Activated naive CD4-positive, alpha-beta T cell treated with anti-CD3 and anti-CD28 coated beads, Interleukin-2, amount 10 ng/mL, durations not matched to agents 7 days and 5 days (primary cell): ENCODE results near the gene LMO4.

Source experiments
- CTCF ChIA-PET: fragments of 350-600 bp; sonication (Branson Sonifier 250); formaldehyde crosslinking; loops from one replicate; lab custom pipeline; 2021; ENCODE audit warnings: antibody characterized with exemption; lab: Charles Lee
- DNase-seq: peaks from one replicate; pipeline ENCODE4 v3.0.0-alpha.2; 2020
- H3K27ac Mint-ChIP-seq: one replicate; pipeline ENCODE4 v1.8.0; 2021; ENCODE audit warnings: mild to moderate bottlenecking, moderate library complexity, mixed read lengths
- H3K27me3 Mint-ChIP-seq: one replicate; pipeline ENCODE4 v1.8.0; 2021; ENCODE audit warnings: mild to moderate bottlenecking, mixed read lengths
- H3K36me3 Mint-ChIP-seq: one replicate; pipeline ENCODE4 v1.8.0; 2021; ENCODE audit warnings: mixed read lengths
- H3K4me1 Mint-ChIP-seq: one replicate; pipeline ENCODE4 v1.8.0; 2021; ENCODE audit warnings: mixed read lengths
- H3K4me3 Mint-ChIP-seq: one replicate; pipeline ENCODE4 v1.8.0; 2021; ENCODE audit warnings: mild to moderate bottlenecking, moderate library complexity, mixed read lengths
- H3K9me3 Mint-ChIP-seq: one replicate; pipeline ENCODE4 v1.8.0; 2021; ENCODE audit warnings: mixed read lengths

The LMO4 gene

GRCh38 chr1:87333692-87334347, 5.1 kb downstream of the LMO4 start:
- peak overlapping the region; percentile 91 for H3K27ac Mint-ChIP-seq
- H3K4me1 Mint-ChIP-seq: peaks cover 69% of the 10 kb centered on the region
- no peaks in the 10 kb centered on the region for H3K9me3 Mint-ChIP-seq
- no peak for DNase-seq
- H3K4me3 Mint-ChIP-seq: peak overlapping the region; percentile 84
- H3K27me3 Mint-ChIP-seq: peaks cover 17% of the 10 kb centered on the region
- CTCF ChIA-PET: interaction anchor here (0.6 to 2.2 kb wide), 2 partner anchors 8 to 905 kb away, joined by 3 to 8 read pairs; no protein-coding TSS in a partner anchor
- peaks cover 42% of the 10 kb centered on the region for H3K36me3 Mint-ChIP-seq

DNA sequence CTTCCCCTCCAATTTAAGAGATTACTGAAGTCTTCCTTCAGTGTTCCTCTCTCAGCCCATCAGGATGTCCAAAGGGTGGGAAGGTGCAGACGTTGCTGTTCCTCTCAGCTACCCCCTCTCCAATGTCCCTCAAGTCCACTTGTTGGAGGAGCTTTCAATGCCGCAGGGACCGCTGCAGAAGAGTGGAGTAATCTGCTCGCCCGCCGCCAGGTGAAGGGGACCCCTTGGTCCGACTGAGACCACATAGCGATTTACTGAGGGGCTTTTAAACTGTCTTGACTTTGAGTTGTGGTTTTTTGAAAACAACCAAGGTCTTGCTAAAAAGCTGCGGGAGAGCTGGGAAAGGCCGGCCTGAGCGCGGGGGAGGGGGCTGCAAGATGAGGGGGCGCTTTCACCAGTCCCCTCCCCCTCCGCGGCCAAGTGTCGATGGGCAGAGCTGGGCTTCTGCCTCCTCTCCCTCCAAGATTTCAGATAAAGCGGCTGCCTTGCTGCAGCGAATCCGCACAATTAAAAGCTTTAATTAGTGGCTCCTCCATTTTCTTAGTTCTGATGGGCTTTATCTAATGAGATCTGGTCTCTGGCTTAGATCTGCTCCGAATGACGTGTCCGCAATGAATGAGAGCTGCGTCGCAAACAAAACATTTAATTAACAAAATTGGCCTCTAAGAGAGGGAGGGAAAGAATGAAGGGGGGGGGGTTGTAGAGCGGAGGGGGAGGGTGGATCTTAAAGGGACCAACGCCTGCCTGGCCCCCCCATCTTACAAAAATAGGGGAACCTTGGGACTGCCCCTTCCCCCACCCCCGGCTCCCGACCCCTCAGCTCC, 5.9 kb downstream of the LMO4 start:
- CTCF ChIA-PET: interaction anchor here (0.6 to 2.2 kb wide), 3 partner anchors 8 to 904 kb away, joined by 3 to 8 read pairs (median 4); no protein-coding TSS in a partner anchor
- Mint-ChIP-seq H3K4me3 (peak overlapping the region; percentile 84), H3K9me3 (no peaks in the 10 kb centered on the region), H3K27me3 (peaks cover 16% of the 10 kb centered on the region), H3K4me1 (peaks cover 67% of the 10 kb centered on the region), H3K36me3 (peaks cover 44% of the 10 kb centered on the region), H3K27ac (peak overlapping the region; percentile 91)
- DNase-seq: peak; percentile 20

DNA sequence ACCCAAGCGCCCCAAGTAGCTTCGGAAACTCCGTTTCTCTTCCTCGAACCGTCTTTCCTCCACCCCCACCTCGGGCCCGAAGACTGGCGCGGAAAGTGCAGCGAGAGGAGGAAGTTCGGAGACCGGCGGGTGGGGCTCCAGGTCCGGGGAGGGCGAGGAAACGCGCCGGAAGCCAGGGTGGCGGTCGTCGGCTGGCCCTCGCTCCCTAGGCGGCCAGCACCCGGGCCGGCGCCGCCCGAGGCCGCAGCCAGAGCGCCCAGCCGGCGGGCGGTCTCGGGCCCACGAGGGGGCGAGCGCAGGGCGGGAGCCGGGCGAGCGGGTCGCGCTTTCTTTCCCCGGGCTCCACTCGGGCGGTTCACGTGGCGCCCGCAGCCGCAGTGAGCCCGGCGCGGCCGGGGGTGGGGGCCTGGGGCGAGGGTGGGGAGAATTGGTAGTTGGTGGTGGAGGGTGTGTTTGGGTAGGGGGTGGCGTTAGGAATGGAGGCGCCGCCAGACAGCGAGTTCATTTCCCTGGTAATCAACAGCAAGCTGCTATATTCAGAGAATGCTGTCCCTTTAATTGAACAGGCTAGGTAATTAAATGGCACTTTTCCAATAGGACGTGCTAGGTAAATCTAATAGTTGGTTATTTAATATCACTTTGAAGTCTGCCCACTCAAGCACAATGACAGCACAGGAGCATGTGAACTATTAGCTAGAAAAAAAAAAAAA, 6.7 kb downstream of the LMO4 start:
- H3K27ac Mint-ChIP-seq: peak overlapping the region; percentile 91
- H3K27me3 Mint-ChIP-seq: peaks cover 16% of the 10 kb centered on the region
- CTCF ChIA-PET: interaction anchor here (0.8 to 2.2 kb wide), 3 partner anchors 9 to 618 kb away, joined by 3 to 8 read pairs (median 4); no protein-coding TSS in a partner anchor
- peaks cover 61% of the 10 kb centered on the region for H3K4me1 Mint-ChIP-seq
- peak overlapping the region; percentile 85 for H3K4me3 Mint-ChIP-seq
- H3K36me3 Mint-ChIP-seq: peaks cover 52% of the 10 kb centered on the region
- peak; percentile 79 for DNase-seq
- no peaks in the 10 kb centered on the region for H3K9me3 Mint-ChIP-seq

- CTCF ChIA-PET: no interaction called here
- peaks cover 54% of the 10 kb centered on the region for H3K4me1 Mint-ChIP-seq
Observed at GRCh38 chr1:87336623-87337067, 8.0 kb downstream of the LMO4 start.

GRCh38 chr1:87337606-87338005, 8.9 kb downstream of the LMO4 start:
- CTCF ChIA-PET: no interaction called here
- no peaks in the 10 kb centered on the region for H3K9me3 Mint-ChIP-seq
- no peak for DNase-seq
- peaks cover 46% of the 10 kb centered on the region for H3K4me1 Mint-ChIP-seq
- H3K27ac Mint-ChIP-seq: no peak overlapping the region
- H3K4me3 Mint-ChIP-seq: no peak overlapping the region
- H3K36me3 Mint-ChIP-seq: peaks cover 63% of the 10 kb centered on the region
- H3K27me3 Mint-ChIP-seq: no peaks in the 10 kb centered on the region

More at GRCh38 chr1:87336623-87337067, 8.0 kb downstream of the LMO4 start:
- Mint-ChIP-seq H3K36me3 (peaks cover 62% of the 10 kb centered on the region), H3K4me3 (no peak overlapping the region), H3K27ac (no peak overlapping the region), H3K27me3 (peaks cover 7% of the 10 kb centered on the region), H3K9me3 (no peaks in the 10 kb centered on the region)
- DNase-seq: no peak

DNA sequence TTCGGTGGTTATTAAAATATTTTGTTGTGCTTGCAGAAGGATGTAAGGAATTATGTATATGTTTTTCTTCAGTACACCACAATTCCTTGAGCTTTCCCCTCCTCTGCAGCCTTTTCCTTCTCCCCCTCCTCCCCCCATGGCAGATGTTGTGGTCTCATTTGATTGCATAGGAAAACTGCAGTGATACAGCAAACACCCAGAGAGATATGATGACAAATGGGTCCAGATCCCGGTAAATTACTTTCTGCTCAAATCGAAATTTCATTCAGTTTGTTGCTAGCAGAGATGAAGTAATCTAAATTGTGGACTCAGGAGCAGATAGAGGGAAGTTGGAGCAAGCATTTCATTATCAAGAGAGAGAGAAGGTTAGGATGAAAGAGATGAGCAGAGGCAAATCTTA, 9.9 kb downstream of the LMO4 start:
- H3K4me1 Mint-ChIP-seq: peaks cover 36% of the 10 kb centered on the region
- no peak overlapping the region for H3K4me3 Mint-ChIP-seq
- H3K27ac Mint-ChIP-seq: no peak overlapping the region
- DNase-seq: no peak
- H3K27me3 Mint-ChIP-seq: no peaks in the 10 kb centered on the region
- CTCF ChIA-PET: no interaction called here
- no peaks in the 10 kb centered on the region for H3K9me3 Mint-ChIP-seq
- peaks cover 59% of the 10 kb centered on the region for H3K36me3 Mint-ChIP-seq

GRCh38 chr1:87344231-87344630, 15.6 kb downstream of the LMO4 start:
- Mint-ChIP-seq H3K27me3 (no peaks in the 10 kb centered on the region), H3K36me3 (peaks cover 61% of the 10 kb centered on the region), H3K4me3 (no peak overlapping the region), H3K4me1 (peaks cover 3% of the 10 kb centered on the region), H3K27ac (no peak overlapping the region), H3K9me3 (no peaks in the 10 kb centered on the region)
- CTCF ChIA-PET: no interaction called here
- DNase-seq: no peak

DNA sequence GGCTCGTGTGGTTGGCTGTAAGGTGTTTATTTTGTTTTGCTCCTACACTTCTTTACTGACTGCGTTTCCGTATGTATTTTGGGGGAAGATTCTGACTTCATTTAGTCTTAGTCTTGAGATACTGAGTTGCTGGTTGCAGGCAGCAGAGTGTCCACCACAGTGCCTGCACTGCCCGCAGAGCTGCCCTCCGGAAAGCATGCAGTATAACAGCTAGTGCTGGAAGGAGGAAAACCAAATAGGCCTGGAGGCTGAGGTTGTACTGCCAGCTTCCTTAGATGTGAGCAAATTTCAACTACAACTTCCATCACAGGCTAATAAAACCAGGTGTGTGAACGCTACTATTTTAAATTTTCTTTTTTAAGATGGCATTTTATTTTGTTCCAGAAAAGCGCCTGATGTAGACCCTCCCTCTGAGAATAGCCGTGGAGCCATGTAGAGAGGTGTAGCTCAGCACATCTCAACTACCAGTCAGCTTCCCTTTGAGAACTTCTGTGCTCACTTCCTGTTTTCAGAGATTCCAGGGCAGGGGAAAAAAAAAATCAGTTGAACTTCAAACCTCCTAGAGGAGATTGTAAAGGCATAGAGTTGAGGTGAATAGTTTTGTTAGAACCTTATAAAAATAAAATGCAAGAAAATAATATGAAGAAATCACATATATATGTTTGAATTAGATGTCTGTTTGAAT, 17.6 kb downstream of the LMO4 start:
- H3K4me3 Mint-ChIP-seq: no peak overlapping the region

DNA sequence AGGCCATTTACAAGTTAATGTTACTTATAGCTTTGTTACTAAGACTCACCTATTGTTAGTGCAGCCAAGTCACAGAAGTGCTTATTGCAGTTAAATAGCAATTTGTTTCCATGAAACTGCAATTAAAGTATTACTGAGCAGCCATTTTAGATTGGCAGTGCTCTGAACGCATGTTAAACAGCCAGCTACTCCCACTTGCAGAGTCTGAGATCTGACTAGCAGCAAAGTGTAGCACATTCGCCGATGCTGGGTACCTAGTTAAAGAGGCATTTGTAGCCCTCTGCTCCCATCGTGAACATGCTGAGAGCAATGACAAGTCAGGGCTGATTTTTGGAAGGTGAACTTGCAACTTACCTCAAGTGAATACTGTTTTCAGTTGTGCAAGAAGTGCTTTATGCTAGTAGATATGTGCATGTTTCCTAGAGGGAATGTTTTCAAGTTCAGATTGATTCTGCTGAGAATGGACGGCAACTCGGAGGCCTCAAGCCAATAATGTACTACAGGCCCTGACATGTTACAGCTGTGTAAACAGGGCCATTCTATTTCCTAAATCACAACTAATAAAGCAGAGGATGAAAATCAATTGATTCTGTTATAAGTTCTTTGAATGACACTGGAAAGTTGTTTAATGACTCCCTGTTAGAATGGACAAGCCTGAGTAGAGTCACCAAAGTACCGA, 19.8 kb downstream of the LMO4 start:
- Mint-ChIP-seq H3K27ac (peak overlapping the region; percentile 61), H3K4me3 (no peak overlapping the region), H3K27me3 (no peaks in the 10 kb centered on the region), H3K36me3 (peaks cover 28% of the 10 kb centered on the region), H3K4me1 (peaks cover 6% of the 10 kb centered on the region), H3K9me3 (no peaks in the 10 kb centered on the region)
- CTCF ChIA-PET: no interaction called here
- DNase-seq: no peak

More for the DNA sequence above, 17.6 kb downstream of the LMO4 start:
- Mint-ChIP-seq H3K4me1 (peaks cover 6% of the 10 kb centered on the region), H3K27me3 (no peaks in the 10 kb centered on the region), H3K36me3 (peaks cover 43% of the 10 kb centered on the region), H3K9me3 (no peaks in the 10 kb centered on the region), H3K27ac (no peak overlapping the region)
- CTCF ChIA-PET: no interaction called here
- DNase-seq: no peak

- CTCF ChIA-PET: no interaction called here
- no peak for DNase-seq
- Mint-ChIP-seq H3K36me3 (peaks cover 22% of the 10 kb centered on the region), H3K27ac (no peak overlapping the region), H3K27me3 (no peaks in the 10 kb centered on the region), H3K9me3 (no peaks in the 10 kb centered on the region), H3K4me1 (peaks cover 6% of the 10 kb centered on the region), H3K4me3 (no peak overlapping the region)
Observed at GRCh38 chr1:87349036-87349435, 20.4 kb downstream of the LMO4 start.

DNA sequence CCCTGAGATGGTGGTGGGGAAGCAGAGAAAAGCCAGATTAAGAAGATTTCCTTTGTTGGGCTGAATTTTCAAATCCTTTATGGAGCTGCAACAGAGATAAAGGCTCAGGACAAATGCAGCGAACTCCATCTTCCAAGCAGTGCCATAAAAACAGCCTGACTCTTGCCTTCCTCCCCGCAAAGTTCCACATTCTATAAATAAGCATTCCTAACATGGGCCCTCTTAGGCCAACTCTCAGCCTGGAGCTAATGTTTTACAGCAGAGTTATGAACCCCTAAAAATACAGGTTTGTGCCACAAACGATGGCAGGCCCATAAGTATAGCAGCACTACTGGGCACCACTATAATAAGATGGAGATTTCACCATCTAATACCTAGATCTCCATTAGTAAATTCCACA, 27.2 kb downstream of the LMO4 start:
- no peak overlapping the region for H3K27ac Mint-ChIP-seq
- DNase-seq: no peak
- H3K4me3 Mint-ChIP-seq: no peak overlapping the region
- CTCF ChIA-PET: no interaction called here
- H3K27me3 Mint-ChIP-seq: no peaks in the 10 kb centered on the region
- H3K4me1 Mint-ChIP-seq: no peaks in the 10 kb centered on the region
- no peaks in the 10 kb centered on the region for H3K36me3 Mint-ChIP-seq
- H3K9me3 Mint-ChIP-seq: no peaks in the 10 kb centered on the region

DNA sequence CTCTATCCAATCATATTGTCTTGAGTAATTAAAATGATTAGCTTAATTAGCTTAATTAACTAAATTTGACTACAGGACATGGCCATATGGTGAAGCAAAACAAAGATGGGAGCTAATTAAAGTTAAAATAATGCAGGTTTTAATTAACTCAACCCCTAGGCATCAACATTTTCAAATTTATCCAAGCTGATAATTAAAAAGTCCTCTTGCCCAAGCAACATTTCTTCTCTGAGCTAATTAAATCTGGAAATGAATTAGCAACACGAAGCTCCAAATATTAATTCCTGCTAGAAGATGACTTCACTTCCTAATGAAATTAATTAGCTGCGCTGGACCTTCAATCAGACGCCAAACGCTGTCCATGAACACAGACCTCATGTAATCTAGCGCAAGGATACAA, 27.9 kb downstream of the LMO4 start:
- no peak for DNase-seq
- Mint-ChIP-seq H3K36me3 (no peaks in the 10 kb centered on the region), H3K4me3 (no peak overlapping the region), H3K27ac (no peak overlapping the region), H3K4me1 (no peaks in the 10 kb centered on the region), H3K27me3 (no peaks in the 10 kb centered on the region), H3K9me3 (no peaks in the 10 kb centered on the region)
- CTCF ChIA-PET: no interaction called here

DNA sequence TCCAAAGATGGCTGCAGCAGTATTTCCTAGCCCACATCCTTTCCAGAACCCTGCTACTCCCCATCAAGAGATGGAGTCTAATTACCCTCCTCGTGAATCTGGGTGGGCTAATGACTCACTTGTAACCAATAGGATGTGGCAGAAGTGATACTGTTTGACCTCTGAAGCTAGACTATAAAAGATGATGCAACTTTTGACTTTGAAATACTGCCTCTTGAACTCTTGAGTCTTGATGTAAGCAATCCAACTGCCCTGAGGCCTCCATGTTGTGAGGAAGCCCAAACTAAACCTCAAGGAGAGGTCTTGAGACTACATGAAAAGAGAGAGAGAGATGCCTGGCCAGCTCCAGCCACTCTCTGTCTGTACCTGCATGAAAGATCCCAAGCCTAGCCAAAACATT, 29.5 kb downstream of the LMO4 start:
- Mint-ChIP-seq H3K36me3 (no peaks in the 10 kb centered on the region), H3K4me1 (no peaks in the 10 kb centered on the region), H3K4me3 (no peak overlapping the region), H3K9me3 (no peaks in the 10 kb centered on the region), H3K27ac (no peak overlapping the region), H3K27me3 (no peaks in the 10 kb centered on the region)
- no peak for DNase-seq
- CTCF ChIA-PET: no interaction called here
